Measurements from ENCODE around the gene HNRNPA1L2.
A peak's percentile ranks its signal among the peaks of the same experiment; 100 is the strongest.
"Not testable (repeated sequence)": the region's sequence is repeated elsewhere in the genome, so short reads cannot be mapped to it uniquely, and the experiment has no call there.

HNRNPA1L2 gene

DNA sequence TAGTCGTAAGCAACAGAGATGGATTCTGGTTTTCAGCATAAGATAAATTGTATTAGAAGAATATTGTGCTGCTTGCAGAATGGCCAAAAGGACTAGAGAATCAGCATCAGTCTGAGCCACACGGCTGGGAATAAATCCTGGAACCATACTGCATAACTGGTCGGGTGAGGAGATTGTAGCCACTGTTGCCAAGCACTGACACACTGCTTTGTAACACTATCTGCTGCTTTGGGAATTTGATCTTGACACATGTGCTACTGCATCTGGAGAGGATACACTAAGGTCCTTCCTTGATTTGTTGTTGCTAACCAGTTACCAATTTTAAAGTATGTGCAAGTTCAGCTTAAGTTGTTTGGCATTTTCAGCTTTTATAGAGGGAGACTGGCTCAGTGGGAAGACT lies 1.9 kb downstream of the HNRNPA1L2 start:
- DNase-seq (ENCODE audit: extremely low read depth in 1 of 2, low read depth in 1 of 2) = no peak

DNA sequence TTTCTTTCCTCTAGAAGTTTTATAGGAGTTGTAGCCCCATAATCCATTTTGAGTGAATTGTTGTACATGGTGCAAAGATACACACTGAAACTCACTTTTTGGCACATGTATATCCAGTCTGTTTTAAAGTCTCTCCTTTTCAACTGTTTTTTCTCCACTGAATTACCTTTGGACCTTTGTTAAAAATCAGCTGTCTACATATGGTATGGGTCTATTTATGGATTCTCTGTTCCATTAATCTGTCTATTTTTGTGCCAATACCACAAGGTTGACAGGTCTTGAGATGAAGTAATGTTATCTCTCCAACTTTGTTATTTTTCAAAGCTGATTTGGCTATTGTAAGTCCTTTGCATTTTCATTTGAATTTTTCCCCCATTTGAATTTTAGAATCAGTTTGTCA lies 4.7 kb downstream of the HNRNPA1L2 start:
- DNase-seq (ENCODE audit: extremely low read depth in 1 of 2, low read depth in 1 of 2) = no peak

DNA sequence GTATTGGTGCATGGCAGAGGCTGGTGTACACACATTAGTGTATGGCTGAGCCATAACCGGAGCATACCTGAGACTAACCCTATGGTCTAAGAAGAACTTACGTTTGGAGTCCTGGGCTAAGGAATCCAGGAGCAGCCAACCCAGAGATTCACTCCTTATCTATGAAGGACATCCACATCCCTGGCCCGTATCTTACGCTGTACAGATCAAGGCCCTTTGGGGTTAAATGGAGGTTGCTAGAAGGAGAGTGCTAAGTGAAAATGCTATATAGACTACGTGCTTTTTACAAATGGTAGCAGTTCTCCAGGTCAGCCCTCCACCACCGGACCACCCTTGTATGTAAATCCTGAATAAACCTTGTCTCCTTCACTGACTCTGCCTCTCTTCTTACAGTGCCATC lies 8.5 kb downstream of the HNRNPA1L2 start:
- no peak for DNase-seq (ENCODE audit: extremely low read depth in 1 of 2, low read depth in 1 of 2)

DNA sequence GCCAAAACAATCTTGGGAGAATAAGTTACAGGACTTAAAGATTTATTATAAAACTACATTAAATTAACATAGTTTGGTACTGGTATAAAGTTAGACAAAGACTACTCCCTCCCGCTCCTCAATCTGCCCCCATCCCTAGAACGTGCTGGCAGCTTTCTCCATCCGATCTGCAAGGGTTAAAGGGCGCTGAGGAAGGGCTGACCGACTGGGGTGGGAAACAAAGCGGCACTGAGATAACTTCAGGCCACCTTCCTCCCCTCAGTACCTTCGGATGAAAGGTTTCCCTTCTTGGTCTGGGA lies 9.6 kb downstream of the HNRNPA1L2 start:
- no peak for DNase-seq (ENCODE audit: extremely low read depth in 1 of 2, low read depth in 1 of 2)

DNA sequence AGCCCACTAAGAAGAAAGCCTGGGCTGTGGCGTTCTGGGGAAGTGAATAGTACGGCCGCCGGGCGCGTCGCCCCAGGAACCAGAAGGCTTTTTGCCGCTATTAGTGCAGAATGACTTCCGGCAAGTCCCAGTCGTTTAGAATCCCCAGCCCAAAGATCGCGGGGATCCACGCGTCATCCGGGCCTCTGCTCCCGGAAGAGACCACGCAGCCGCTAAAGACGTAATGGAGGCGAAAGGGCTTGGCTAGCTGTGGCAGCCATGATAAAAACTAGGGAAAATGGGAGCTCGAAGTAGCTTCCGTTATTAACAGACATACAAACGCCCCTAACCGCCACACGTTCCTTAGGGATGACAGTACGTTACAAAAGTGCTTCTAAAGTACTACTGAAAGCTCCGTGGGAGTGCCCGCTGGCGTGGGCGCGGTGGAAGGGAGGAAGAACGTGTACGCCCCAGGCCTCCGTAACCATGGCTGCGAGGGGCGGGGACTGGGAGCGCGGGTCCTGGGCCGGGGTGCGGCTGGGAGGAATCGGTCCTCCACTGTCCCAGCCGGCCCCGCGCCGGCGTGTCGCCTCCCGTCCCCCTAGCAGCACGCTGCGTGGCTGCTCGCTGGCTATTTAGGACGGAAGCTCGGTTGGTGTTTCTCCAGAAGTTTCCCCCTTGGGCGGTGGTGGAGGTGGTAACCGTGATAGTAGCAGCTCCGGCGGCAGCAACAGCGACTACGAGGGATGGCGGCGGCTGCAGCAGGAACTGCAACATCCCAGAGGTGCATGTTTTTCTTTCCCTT lies 10.2 kb downstream of the HNRNPA1L2 start, which contains the start of gene SUGT1:
Gene SUGT1 (plus strand): TSS at position 641 of the 784 bp plus-strand sequence. CDS start 85 bp downstream, at position 726.
- peak; percentile 89 to 94 for DNase-seq (ENCODE audit: extremely low read depth in 1 of 2, low read depth in 1 of 2)

DNA sequence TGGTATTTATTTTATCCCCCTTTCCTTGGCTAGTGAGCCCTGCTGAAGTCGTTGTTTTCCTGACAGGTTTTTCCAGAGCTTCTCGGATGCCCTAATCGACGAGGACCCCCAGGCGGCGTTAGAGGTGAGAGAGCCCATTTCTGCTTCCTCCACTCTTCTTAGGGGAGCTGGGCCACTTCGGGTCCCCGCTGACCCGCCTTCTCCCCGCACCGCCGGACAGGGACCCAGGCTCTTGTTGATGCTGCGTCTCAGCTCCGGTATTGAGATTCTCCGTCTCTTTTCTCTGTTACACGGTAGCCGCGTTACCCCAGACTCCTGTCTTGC lies 10.7 kb downstream of the HNRNPA1L2 start:
- peak in 1 of 2 donors; percentile 5 for DNase-seq (ENCODE audit: extremely low read depth in 1 of 2, low read depth in 1 of 2)

DNA sequence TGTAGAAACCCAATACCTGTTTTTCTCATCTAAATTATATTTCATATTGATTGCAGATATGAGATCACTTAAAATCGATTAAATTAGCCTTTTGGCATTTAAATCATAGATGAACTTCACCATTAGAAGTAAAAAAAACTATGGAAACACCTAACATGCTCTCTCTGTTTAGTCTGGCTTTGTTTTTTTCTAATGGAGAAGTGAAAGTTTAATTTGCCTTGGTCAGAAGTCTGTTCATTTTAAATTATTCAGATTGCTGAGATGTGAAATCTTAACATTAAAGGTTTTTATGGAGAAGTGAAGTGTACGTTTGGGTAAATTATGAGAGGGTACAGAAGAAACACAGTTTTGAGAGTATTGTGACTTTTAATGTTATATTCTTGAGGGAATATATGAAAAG lies 17.1 kb downstream of the HNRNPA1L2 start:
- DNase-seq (ENCODE audit: extremely low read depth in 1 of 2, low read depth in 1 of 2) = no peak

DNA sequence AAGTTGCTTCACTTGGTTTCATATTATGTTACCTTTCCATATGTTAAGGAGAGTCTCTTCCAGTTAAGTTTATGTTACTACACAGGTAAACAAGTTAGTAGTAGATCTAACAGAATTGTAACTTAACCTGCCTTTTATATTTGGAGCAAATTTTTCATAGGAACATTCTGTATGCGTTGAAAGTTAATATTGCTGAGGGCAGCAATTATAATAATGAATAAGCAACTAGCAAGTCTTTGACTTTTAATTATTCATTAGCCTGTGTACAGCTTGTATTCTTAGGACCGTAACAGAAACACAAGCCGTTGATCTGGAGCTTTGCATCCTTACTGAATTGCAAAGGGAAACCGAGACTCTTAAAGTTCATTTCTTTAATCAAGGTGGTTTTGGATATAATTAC lies 22.0 kb downstream of the HNRNPA1L2 start:
- no peak for DNase-seq (ENCODE audit: extremely low read depth in 1 of 2, low read depth in 1 of 2)

DNA sequence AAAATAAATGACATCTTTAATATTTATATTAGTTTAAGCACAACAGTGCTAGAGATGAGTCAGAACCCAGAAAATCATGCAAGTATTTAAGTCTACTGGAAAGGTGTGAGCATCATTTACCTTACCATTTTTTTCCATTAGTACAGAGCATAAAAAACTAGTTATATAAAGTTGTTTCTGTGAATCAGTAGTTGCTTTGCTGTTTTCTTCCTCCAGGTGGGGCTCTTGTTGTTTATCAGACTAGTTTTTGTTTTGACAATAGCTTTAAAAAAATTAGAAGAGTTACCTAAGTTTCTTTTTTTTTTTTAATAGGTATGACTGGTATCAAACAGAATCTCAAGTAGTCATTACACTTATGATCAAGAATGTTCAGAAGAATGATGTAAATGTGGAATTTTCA lies 23.1 kb downstream of the HNRNPA1L2 start:
- no peak for DNase-seq (ENCODE audit: extremely low read depth in 1 of 2, low read depth in 1 of 2)

DNA sequence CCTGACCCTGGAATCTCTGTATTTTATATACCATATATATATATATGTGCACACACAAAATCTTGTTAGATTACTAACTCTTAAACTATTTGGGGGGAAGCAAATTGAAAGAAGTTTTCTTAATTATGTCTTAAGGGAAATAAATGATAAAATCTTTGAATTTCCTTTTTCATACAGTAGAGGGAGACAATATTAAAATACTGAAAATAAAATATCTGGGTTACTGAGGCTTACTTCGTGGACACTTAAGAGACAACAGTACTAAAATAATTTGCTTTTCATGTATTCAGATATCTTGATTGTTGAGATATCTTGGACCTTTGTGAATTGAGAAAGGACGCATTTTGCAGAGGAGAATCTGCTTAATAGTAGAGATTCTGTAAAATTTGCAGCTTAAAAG lies 27.4 kb downstream of the HNRNPA1L2 start:
- DNase-seq (ENCODE audit: extremely low read depth in 1 of 2, low read depth in 1 of 2) = no peak

DNA sequence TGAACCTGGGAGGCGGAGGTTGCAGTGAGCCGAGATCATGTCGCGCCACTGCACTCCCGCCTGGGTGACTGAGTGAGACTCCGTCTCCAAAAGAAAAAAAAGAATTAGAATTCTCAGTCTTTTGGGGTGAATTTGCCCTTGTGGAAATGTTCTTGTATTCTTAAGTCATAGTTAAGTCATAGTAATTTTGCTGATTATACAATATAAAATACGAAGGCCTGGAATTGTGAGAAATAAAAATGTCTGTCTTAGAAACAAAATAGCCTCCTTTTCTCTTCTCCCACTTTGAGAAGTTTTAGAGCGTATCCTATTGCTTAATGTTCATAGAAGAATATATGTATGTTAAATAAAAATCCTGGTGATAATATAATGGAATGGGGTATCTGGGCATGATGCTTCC lies 28.5 kb downstream of the HNRNPA1L2 start:
- no peak for DNase-seq (ENCODE audit: extremely low read depth in 1 of 2, low read depth in 1 of 2)

DNA sequence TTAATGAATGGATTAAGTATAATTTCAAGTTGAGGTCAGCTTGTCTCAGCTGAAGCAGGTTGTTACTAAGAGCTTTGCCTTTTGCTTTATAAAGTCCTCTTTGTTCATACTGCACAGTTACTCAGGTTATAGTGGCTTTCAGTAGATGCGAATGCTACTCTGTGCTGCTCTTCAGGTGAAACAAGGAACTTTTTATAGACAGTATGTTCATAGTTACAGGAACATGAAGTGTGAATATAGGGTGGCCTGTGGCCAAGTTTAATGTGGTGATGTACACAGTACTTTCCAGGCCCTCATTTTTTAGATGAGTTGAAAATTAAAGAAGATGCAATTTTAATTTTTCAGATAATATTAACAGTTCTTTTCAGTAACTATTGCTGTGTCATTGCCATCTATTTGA lies 31.2 kb downstream of the HNRNPA1L2 start:
- no peak for DNase-seq (ENCODE audit: extremely low read depth in 1 of 2, low read depth in 1 of 2)

DNA sequence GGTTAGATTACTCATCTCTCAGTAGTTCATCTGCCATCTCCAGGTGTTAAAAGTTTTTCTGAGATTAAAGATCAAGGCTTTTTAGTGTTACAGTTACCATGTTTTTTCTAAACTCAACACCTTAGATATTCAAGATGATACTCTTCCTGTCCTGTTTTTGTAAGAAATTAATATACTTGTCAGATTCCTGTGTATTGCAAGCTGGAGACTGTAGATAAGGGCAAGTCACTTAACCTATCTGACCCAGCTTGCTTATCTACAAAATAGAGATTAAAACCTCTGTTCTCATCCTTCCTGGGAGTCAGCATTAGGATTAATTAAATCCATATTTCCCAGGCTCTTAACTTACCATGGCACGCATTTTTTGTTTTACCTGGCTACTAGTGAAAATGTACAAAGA lies 35.6 kb downstream of the HNRNPA1L2 start:
- DNase-seq (ENCODE audit: extremely low read depth in 1 of 2, low read depth in 1 of 2) = no peak

DNA sequence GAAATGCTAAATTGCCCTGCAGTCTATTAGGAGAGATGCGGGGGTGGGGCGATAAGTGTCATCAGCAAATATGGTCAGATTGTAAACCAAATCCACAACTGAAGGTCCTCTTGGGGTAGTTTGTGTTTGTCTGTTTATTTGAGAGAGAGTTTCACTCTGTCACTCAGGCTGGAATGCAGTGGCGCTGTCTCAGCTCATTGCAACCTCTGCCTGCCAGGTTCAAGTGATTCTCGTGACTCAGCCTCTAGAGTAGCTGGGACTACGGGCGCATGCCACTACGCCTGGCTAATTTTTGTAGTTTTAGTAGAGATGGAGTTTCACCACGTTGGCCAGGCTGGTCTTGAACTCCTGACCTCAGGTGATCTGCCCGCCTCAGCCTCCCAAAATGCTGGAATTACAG lies 43.6 kb downstream of the HNRNPA1L2 start:
- not testable (repeated sequence) for DNase-seq (ENCODE audit: extremely low read depth in 1 of 2, low read depth in 1 of 2)

DNA sequence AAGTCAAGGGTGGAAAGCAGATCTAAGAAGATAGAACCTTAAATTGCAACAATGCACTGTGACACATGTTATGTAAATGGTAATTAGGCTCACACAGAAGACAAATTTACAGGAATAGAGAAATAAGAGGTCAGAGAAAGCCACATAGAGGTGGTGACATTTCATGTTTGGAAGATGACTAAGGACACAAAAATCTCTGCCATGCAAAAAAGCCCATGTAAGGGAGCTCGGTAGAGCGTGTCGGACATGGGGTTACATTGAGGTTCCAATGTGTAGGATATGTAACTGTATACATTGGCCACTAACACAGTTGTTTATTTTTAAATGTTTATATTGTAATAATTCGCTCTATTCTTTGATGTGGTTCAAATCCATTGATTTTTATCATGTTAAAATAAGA lies 44.1 kb downstream of the HNRNPA1L2 start:
- DNase-seq (ENCODE audit: extremely low read depth in 1 of 2, low read depth in 1 of 2) = no peak
